ENCODE data around the gene SLC8A3.

The SLC8A3 gene

DNA sequence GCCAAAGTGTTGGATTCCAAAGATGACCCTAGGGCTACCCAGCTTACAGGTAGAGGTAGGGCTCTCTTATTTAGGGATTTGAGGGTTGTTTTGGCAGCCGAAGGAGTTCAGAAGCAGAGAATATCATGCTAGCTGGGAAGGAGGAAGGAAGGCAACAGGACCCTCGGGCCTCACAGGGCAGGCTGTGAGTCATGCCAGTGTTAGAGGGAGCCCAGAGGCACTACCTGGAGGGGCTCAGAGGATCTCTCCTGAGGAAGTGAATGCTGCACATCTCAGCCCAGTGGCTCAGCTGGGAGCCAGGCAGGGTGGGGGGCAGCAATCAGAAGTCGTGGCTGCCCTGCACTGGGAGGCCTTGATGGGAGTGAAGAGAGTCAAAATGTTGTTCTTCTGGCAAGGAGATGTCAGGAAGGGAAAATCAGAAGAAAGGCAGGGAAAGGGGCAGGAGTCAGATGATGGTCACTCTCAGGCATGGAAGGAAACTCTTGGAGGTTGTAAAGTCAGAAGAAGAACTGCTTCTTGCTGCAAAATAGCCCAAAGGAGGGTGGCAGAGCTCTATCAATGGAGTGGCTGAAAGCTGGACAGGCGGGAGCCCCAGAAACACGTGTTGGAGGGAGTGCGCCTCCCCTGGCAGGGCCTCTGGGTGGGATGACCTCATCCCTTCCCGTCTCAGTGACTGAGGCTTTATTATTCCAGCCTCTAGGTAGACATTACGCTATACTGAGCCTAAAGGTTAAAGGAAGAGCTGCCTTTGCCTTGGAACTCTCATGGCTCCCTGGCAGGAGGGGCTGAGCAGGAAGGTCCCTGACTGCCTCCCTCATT lies 168.2 kb downstream of the SLC8A3 start:
- no peak for DNase-seq

DNA sequence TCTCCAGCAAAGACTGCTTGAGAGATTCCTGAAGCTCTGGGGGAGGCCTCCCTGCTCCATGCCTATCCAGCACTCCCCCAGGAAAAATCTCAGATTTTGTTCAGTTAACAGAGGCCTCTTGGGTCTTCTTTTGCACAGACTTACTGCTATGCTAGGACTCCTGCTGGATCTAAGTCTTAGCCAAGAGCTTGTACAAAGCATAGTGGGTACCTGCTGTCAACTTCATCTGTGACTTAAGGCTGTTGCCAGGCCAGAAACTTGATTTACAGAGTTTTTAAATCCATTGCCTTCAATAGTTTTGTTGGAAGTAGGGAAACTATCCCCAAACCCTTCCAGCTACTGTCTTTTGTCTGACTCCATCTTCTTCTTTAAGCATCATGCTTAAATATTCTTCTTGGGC lies 169.1 kb downstream of the SLC8A3 start:
- DNase-seq: no peak

GRCh38 chr14:70018713-70019211 lies 170.0 kb downstream of the SLC8A3 start:
- peak; percentile 16 for DNase-seq

GRCh38 chr14:70018230-70018629 lies 170.5 kb downstream of the SLC8A3 start:
- no peak for DNase-seq

- DNase-seq: no peak
Measured at GRCh38 chr14:70014406-70015095, 174.2 kb downstream of the SLC8A3 start.

DNA sequence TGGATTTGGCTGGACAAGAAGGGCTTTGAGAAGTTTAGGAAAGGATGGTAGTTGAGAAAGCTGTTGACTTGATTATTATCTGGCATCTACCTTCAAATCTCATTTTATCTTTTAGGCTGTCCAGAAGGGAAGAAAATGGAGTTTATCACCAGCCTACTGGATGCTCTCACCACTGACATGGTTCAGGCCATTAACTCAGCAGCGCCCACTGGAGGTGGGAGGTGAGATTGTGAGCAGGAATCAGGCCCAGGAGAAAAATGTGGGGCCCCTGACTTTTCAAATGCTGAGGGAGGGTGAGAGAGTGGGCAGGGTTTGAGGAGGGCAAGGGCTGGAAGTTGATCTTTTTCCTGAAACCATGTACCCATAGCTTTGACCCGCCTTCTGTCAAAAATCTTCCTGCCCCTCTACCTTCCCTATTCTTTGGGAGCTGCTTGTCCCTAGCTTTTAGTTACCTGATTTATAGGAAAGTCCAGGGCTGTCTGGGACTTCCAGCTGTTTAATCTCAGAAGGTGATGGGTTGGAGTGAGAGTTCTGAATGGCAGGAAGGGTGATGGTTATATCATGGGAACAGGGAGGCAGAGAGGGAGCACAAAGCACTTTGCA lies 175.4 kb downstream of the SLC8A3 start:
- DNase-seq: peak; percentile 28

DNA sequence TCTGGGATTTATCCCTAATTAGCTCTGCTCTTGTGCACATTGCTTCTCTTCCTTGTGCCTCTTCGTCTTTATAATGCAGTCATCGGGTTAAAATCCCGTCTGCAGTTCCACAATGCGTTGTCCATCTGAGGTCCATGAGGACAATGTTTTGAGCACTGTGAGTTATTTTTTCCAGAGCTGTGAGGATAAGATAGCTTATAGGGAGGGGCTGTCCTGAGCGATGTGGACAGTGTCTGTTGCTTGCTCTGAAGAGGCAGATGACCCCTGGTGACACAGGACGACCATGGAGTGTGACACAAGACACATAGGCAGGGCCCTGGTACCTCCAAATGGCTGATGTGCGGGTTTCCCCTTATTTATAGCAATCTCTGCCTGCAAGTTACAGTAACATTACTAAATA lies 177.0 kb downstream of the SLC8A3 start:
- DNase-seq: no peak

- DNase-seq: no peak
Measured at GRCh38 chr14:70011098-70011497, 177.7 kb downstream of the SLC8A3 start.

DNA sequence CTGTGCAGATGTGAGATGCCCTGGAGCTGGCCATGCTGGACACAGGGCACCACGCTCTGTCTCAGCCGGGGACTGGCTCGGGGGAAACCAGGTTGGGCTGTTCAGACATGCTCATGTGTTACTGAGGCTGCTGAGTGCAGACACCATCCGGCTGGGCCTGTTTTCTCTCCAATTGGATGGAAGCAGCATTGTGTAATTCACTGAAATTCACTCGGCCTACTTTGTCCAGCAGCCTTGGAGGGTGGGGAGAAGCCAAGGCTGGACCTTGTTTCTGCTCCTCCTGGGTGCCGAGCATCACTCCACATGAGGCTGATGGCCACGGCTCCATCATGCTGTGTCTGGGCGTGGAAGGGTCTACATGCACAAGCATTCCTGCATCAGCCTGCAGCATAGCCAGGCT lies 178.8 kb downstream of the SLC8A3 start:
- no peak for DNase-seq

DNA sequence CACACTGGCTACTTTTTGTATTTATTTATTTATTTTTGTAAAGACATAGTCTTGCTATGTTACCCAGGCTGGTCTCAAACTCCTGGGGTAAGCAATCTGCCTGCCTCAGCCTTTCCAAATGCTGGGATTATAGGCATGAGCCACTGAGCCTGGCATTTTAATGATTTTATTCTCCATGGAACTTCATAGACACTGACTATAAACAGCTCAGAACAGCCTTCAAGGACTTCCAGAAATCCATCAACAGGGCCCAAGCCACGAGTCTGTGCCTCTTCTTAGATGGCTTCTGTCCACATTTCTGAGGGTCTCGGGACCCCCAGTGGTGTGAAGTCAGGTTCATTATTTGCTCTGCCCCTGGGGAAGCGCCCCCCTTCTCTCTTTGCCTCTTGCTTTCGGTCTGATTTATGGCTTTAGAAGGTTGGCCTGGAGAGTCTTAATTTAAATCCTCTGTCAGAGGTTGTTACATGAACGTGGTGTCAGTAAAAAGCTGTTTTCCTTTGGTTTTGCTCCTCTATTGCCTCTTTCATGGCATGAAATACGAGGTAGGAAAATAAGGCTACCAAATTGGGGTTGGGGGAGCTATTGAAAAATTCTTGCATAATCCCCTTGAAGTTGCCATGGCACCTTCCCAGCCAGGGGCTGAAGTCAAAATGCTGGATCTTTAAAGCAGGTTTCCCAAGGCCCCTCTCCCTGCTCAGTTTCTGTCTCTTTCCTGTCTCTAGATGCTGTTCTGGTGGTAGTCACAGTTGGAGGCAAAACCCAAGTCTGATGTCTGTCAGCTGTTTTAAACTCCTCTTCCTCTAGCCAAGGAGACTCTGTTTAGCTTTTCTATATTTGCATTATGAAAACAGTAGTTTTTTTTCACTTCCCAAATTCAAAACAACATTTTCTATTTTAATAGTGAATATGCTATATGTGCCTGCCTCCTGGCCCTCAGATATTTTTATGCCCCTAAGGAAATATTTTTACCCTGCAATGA lies 180.2 kb downstream of the SLC8A3 start:
- DNase-seq: no peak

GRCh38 chr14:70006699-70007098 lies 182.1 kb downstream of the SLC8A3 start:
- no peak for DNase-seq

DNA sequence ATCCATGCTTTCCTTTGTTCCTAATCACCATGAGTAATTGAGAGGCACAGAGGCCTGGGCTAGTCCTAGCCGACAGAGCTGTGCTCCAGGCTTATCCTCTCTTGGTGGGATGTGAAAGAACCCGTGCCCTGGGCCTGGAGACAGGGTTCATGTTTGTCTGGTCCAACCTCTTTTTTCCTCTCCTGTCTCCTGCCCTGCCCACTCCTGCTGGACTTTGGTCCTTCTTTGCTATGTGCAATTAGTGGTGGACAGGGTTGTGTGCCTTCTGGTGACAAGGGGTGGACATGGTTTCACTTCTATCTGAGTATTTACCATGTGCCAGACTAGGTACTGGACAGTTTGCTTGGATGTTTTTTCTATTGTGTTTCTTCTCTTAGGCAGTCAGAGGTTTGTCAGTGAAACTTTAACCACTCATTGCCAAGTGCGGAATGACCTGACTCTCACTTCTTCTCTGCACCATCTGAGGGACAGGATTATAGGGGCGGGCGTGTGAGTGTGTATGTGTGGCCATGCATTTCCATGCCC lies 183.4 kb downstream of the SLC8A3 start:
- no peak for DNase-seq

- no peak for DNase-seq
Measured at GRCh38 chr14:70004791-70005190, 184.0 kb downstream of the SLC8A3 start.

DNA sequence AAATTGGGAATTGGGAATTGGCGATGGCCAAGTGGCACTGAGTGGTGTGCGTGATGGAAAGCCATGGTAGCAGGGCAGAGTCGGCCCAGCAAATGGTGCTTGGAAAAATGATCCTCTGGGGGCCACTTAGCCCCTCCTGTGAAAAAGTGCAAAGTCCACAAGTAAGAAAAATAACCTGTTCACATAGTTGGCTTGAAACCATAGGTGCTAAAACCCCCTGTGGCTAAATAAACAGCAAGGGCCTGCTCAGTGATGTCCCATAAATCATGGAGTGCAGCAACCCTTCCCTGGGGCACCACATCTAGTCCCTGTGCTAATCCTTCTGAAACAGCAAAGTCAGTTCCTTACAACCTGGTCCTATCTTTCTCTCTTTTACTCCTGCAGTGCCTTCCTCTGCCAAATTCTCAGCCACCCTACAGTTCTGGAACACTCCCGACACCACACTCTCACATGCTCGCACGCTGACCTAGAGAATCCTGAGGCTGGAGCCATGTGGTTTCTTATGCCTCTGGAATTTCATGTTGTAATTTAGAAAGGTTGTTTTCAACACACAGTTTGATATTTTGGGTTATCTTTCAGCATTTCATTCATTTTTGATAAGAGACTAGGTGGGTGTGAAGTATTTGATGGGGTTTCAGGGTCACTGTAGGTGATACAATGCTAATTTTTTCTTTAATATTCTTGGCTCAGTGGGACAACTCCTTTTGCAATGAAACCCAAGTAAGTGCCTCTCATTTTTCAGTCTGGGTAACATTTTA lies 186.0 kb downstream of the SLC8A3 start:
- DNase-seq: no peak

GRCh38 chr14:70000601-70001000 lies 188.2 kb downstream of the SLC8A3 start:
- DNase-seq: no peak

- DNase-seq: no peak
Measured at GRCh38 chr14:69999261-69999674, 189.5 kb downstream of the SLC8A3 start.

DNA sequence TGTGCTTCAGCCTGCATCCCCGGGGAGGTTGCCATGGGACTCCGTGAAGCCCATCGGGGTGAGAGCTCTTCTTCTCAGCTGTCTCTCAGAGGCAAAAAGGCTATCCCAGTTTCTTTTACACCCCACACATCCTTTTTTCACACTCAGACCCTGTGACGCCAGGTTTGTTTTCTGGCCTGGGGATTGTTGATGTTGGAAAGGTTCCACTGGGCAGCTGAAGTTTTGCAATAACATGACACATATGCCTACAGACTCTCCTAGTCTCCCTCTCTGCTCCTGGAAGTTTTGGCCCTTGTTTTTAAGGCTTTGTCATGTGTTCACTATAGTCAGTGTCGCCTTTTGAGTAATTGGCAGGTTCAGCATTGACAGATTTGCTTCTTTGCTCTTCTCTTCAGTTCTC lies 190.9 kb downstream of the SLC8A3 start:
- DNase-seq: no peak

GRCh38 chr14:69996216-69996615 lies 192.5 kb downstream of the SLC8A3 start:
- DNase-seq: peak; percentile 5

Measured in OCI-M1 (cell line).